T-helper 2 cell treated with Interferon-gamma antibody and Interleukin-4, amounts not matched to agents 100 ng/mL and 5 ng/mL, for 36 hours (primary cell): Measurements from ENCODE around the gene KIAA0825. TPM values are rescaled to one million over a fixed set of nuclear protein-coding genes. Genes with fewer than 3 reads are reported as not detected.

ENCODE experiments used
- intact Hi-C: fragments of 100-400 bp; cut with micrococcal nuclease; formaldehyde crosslinking; loops from one replicate; pipeline ENCODE4 v1.15.1; 2023
- total RNA-seq: library from RNA; stranded (reverse); gene quantifications from 2 replicates; pipeline ENCODE4 v1.2.3, GENCODE V29; 2022

The KIAA0825 gene
- total RNA-seq, 1 donor from 2014 or later = 1.3 TPM

DNA sequence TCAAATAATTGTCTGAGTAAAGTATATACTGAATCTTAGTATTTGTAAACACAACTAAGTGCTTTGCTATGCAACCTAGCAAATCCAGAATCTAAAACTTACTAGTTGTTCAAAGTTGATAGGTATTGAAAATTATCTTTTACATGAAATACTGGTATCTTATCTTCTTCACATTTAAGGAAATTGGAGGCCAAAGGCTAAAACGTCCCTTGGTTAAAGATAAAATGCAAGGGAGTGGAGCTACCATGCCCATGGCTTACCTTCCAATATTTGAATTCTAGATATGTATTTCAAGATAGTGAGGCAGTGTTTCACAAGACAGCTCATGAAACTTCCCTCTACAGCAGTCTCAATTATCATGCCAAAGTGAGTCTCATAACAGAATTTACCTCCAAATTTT is 373.5 kb downstream of the KIAA0825 start:
- intact Hi-C loops = no loop called here

GRCh38 chr5:94243612-94244011 is 374.8 kb downstream of the KIAA0825 start:
- intact Hi-C loops = no loop called here

GRCh38 chr5:94240993-94241651 is 377.3 kb downstream of the KIAA0825 start:
- intact Hi-C loops = no loop called here

DNA sequence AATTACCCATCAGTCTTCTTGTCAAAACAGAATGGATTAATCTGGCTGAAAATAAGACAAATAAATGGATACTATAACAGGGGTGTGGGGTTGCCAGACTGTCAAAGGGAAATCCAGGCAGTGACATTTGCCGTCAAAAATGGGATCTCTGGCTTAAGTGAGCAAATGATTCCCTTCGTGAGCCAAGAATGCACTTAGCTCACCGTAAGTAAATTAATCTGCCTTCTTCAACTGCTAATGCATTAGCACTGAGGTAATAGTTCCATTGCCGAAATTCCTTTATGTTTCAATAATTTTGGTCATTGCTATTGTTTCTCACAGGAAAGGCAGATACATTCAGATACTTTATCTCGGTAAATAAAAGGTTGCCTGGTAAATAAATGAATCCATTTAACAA is 377.8 kb downstream of the KIAA0825 start:
- intact Hi-C loops = no loop called here

DNA sequence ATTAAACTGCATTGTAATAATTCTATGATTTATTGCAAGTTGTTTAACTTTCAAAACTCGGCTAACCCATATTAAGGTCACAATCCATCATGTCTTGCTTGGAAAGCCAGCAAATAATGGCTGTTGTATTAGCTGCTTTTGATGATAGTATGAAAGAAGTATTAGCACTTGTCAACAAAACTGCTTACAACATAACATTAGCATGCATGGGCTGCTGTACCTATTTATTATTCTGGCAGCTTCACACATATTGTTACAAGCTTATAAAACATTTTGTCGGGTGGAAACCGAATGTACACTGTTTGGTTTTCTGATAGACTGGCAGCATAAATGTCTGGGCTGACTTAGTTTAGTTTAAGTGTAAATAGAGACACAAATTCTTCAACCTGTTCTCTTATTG is 378.3 kb downstream of the KIAA0825 start:
- intact Hi-C loops = no loop called here

DNA sequence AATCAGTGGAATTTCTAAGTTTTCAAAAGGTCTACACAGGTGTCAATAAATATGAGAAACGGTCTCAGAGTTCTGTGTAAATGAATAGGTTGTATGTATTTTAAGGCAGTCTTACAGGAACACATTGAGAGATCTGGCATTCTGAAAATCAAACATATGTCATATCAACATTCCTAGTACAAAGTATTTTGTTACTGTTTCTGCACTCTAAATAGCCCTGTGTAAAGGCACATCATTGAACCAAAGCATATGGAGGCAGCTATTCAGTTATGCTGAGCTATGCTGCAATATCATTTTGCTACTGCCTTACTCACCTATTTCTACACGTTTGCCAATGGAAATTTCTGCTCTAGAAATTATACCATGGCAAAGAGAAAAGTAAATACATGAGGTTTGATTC is 379.1 kb downstream of the KIAA0825 start:
- intact Hi-C loops = no loop called here

- intact Hi-C loops = no loop called here
Observed at GRCh38 chr5:94234987-94235386, 383.4 kb downstream of the KIAA0825 start.

DNA sequence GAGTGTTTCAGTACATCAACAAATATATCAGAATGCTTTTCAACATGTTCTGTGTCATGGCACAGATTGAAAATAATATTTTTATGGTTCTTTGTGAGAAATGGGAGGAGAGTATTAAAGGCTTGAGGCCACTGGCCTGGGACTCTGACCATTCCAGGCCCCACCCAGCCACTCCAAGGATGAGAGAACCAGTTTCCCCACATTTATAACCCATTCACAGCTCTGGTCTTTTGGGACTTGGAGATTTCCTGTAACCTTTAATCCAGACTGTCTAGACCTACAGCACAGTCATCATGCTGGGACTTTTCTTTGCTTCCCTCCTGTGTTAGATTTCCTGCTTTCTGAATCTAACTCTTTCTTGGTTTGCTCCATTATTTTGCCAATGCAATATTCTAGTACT is 389.6 kb downstream of the KIAA0825 start:
- intact Hi-C loops = no loop called here

DNA sequence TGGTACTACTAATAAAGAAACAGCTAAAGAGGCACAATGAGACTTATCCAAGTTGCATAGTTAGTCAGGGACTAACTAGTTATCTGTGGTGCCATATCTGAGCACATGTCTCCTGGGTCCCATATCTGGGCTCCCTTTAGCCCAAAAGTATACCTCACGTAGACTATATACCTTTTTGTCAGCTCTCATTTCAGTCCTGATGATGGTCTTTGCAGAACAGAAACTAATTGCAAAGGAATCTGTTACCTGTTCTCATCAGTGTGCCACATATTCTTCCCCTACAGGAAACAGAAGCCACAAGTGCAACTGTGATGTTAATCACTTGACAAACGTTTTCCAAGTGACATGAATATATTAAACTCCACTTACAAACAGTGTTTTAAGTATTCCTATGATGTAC is 395.2 kb downstream of the KIAA0825 start:
- intact Hi-C loops = no loop called here

DNA sequence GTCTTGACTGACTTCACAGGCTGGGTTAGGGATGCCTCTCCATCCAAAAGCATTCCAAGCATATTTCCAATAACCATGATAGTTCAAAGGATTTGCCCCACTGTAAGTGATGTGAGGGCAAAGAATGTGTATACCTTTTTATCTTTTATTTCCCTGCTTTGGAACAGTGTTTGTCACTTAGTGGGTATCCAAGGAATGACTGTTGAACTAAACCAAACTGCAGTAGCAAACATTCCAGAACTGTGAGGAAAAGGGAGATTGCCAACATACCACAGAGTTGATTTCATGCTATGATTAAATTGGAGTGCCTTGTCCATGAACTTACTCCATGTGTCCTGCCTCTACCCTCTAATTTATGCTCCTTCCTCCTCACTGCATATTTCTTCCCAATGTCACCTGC is 400.0 kb downstream of the KIAA0825 start:
- intact Hi-C loops = no loop called here

- intact Hi-C loops = no loop called here
Observed at GRCh38 chr5:94217745-94218144, 400.7 kb downstream of the KIAA0825 start.

DNA sequence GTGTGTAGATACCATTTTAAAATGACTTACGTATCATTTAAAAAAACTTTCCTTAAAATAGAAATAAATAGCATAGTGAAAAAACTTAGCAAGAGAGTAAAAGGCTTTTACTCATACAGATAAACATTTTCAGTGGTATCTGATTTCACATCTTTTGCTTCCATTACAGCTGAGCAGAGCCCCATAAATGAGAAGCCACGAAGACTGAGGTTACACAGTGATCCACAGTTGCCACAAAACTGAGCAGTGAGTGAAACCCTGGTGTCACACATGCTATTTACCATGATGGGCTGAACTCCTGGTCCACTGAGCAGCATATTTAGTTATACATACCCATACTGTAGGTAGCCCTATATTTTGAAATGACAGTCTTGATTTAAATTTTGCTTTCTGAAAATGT is 401.2 kb downstream of the KIAA0825 start:
- intact Hi-C loops = no loop called here

GRCh38 chr5:94212476-94212875 is 405.9 kb downstream of the KIAA0825 start:
- intact Hi-C loops = no loop called here

GRCh38 chr5:94209774-94210355 is 408.5 kb downstream of the KIAA0825 start:
- intact Hi-C loops = no loop called here

DNA sequence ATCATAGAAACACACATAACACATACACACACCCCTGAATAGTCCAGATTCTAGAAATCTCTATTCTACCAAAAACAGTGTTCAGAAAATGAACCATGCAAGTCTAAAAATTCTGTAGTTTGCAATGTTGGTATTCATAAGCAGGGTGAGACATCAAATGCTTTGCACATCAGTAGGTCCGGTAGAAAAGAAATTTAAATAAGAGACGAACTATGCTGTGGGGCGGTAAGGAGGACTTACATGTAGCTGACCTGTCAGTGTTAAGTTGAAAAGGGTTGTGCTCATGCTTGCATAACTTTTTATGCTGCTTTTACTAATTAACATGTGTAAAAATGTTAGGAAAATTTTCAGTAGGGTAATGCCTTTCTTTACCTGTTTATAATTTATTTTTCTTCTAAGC is 409.1 kb downstream of the KIAA0825 start:
- intact Hi-C loops = no loop called here

DNA sequence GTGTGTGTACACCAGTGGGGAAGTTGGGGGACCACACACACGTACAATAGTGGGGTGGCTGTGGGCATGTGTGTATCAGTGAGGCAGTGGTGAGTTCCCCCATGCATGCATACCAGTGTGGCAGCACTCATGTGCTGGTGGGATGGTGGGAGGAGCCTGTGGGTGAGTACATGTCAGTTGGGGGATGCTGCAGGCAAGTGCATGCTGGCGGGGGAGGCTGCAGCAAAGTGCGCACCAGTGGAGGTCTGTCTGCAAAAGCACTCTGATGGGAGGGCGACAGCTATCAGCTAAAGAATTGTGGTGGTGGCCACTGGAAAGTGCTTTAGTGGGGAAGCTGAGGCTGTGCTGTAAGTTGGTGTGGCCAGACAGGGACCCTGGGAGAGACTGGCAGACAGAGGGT is 418.8 kb downstream of the KIAA0825 start:
- intact Hi-C loops = no loop called here

DNA sequence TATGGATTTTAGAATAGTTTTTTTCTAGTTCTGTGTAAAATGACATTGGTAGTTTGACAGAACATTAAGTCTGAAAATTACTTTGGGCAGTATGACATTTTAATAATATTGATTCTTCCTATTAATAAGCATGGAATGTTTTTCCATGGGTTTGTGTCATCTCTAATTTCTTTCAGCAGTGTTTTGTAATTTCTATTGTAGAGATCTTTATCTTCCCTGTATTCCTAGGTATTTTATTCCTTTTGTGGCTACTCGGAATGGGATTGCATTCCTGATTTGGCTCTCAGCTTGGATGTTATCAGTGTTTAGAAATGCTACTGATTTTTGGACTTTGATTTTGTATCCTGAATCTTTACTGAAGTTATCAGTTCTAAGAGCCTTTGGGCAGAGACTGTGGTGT is 420.4 kb downstream of the KIAA0825 start:
- intact Hi-C loops = no loop called here

- intact Hi-C loops = no loop called here
Observed at GRCh38 chr5:94196953-94197352, 421.5 kb downstream of the KIAA0825 start.

DNA sequence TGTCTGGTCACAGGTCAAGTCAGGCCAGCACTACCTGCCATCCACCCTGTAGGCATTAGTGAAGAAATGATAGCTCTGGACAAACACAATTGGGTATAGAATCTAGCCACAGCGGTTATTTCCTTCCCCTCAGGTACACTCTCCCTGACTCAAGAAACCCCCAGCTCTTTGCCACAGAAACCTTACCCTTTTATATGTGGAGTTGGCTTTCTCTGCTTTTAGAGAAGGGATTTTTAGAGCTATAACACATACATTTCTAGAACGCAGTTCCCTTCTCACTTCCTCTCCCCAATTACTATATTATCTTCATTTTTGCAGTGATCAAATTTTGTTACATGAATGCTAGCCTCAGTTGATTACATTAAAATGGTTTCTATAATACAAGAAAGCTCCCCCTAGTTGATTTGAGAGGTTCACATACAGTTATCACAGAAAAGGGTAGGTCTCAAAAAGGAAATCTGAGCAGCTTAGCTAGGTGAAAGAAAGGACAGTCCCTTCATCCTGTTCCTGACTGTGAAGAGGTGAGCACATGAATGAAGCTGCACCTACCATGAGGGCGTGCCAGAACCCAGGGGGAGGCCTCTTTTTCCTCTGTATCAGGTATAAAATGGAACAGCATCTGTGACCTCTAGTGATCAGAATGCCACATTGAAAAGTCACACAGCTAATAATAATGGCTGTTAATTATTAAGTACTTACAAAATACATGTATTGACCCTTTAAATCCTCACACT is 425.6 kb downstream of the KIAA0825 start:
- intact Hi-C loops = no loop called here

- intact Hi-C loops = no loop called here
Observed at GRCh38 chr5:94191604-94192003, 426.8 kb downstream of the KIAA0825 start.

DNA sequence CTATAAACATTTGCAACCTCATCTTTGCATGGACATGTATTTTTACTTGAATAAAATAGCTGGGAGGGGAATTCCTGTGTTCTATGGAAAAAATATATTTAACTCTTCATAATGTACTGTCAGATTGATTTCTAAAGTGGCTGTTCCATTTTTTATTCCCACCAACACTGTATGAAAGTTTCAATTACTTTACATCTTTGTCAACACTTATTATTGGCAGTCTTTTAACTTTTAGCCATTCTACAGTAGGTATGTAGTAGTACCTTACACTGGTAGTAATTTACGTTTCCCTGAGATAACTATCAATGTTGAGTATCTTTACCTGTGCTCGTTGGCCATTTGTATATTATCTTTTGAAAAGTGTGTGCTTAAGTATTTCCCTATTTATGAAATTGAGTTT is 429.7 kb downstream of the KIAA0825 start:
- intact Hi-C loops = no loop called here

GRCh38 chr5:94184870-94185269 is 433.5 kb downstream of the KIAA0825 start:
- intact Hi-C loops = no loop called here

DNA sequence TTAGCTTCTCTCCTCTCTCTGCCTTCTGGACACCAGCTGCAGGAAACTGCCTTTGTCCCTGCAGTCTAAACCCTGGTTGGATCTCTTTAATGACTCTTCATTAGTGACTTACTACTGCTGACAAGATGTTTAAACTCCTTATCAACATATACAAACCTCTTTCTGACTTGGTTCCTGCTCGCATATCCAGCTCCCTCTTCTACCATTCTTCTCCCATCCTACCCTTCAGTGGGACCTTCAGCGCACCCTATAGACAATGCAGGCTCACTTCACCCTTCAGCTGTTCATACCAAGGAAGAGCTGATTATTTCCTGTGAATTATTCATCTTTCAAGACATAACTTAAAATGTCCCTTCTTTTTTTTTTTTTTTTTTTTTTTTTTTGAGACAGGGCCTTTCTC is 436.5 kb downstream of the KIAA0825 start:
- intact Hi-C loops = no loop called here
